ACHN (cell line): Measurements from ENCODE around the gene KCNJ18.
"Not testable (repeated sequence)": the region's sequence is repeated elsewhere in the genome, so short reads cannot be mapped to it uniquely, and the experiment has no call there.

Experiments
- DNase-seq: peaks from one replicate; pipeline ENCODE4 v3.0.0-alpha.2; 2015
- in situ Hi-C: cut with HindIII; loops from 2 replicates; pipeline ENCODE4 v1.10.0; 2017; ENCODE audit warnings: low sequenced_read_pairs, low pct_ligation_motif_present, low pct_unique_long_range_greater_than_20kb

KCNJ18 gene

DNA sequence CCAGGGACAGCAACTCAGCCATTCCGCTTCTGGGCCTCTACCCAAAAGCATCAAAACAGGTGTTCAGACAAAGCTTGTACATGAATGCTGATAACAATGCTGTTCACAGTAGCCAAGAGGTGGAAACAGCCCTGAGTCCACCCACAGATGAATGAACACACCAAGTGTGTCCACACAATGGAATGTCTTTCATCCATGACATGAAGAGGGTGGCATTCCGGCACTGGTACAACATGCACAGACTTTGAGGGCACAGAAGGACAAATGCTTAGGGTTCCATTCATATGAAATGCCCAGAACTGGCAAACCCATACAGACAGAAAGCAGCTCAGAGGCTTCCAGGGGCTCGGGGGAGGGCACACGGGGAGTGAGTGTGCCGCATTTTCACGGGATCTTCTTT lies 49.2 kb downstream of the KCNJ18 start:
- DNase-seq, in situ Hi-C loops: not testable (repeated sequence)

DNA sequence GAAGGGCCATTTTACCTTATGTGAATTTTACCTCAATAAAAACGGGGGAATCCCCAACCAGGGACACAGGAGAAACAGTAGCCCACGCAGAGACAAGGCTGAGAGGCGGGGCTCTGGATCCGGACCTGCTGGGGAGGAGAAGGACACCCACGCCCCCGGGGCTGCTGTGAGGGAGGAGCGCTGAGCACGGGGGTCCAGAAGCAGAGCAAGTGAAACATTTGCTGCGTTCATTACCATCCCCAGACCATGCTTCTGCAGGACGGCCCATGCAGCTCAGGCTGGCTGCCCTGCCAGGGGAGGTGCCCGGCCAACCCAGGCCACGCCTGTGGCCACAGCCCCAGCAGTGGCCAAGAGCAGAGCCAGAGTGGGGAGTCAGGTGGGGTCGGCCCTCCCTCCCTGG lies 50.0 kb downstream of the KCNJ18 start:
- no peak for DNase-seq
- in situ Hi-C loops = no loop called here

DNA sequence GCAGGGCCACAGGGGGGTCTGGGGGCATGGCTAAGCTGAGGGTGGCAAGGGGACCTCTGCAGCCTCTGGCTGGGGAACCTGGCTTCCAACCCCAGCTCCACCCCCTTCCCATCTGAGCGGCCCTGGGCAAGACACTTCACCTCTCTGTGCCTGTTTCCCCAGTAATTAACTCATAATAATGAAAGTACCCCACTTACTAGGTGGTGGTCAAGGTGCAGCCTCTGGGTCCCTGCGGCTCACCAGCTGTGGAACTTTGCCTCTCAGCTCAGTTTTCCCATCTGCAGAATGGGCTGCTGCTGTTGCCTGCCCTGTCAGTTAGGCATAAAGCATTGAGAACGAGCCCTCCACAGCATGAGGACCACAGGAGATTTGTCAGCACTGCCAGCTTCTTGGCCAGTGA lies 51.8 kb downstream of the KCNJ18 start:
- DNase-seq, in situ Hi-C loops: not testable (repeated sequence)

DNA sequence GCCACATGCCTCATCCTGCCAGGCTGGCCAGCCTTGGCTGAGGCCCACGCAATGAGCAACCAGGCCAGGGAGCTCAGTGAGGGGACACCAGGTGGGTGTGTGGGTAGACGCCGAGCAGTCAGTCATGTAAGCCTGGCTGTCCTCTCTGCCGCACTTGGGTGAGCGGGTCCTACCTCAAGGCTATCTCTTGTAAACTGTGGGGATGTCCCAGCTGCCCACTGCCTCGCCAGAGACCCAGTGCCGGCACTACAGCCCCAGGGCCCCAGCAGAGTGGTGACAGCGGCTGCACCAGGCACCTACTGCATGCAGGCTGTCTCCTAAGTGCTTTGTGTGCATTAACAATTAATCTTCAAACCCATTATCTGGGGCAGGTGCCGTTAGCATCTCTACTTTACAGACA lies 52.3 kb downstream of the KCNJ18 start:
- in situ Hi-C loops, DNase-seq: not testable (repeated sequence)

DNA sequence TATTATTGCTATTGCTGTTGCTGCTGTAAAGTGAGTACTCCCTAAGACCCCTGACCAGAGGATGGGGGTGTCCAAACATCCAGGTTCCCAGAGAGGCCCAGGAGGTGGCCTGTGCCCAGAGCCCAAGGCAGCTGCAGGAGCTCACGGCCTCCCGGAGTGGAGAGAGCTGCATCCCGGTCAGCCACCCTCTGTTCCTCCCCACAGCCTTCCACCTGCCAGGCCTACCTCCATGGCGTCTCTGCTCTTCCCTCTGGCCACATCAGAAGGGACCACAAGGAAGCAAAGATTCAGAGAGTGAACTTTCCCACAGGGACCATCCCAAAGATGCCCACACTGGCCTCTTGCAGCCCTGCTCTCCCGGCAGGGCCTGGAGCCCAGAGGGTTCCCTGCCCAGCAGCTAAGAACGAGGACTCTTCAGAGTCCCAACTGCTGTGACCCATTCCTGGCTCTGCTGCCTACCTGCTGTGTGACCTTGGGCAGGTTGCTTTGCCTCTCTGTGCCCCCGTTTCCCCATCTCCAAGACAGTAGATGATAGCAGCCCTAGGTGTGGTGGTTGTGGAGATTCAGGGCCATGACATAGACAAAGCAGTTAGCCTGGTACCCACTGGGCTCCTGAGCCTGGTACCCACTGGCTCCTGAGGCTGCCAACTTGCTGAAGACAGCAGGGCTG lies 53.2 kb downstream of the KCNJ18 start:
- DNase-seq, in situ Hi-C loops: not testable (repeated sequence)

DNA sequence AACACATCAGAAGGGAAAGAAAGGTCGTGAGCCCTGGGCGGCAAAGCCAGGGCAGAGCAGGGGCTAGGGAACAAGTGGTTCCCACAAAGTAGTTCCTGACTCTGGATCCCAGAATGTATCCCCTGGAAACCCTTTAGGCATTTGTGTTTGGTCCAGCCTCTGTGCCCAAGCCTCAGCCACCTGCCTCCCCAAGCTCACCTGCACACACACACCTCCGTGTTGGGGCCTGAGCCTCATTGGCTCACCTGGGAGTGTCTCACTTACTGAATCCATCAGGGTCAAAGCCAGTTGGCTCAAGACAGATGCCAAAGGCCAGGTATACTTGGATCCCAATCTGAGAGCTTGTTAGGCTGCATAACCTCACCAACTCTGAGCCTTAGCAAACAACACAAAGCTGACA lies 54.1 kb downstream of the KCNJ18 start:
- DNase-seq, in situ Hi-C loops: not testable (repeated sequence)

DNA sequence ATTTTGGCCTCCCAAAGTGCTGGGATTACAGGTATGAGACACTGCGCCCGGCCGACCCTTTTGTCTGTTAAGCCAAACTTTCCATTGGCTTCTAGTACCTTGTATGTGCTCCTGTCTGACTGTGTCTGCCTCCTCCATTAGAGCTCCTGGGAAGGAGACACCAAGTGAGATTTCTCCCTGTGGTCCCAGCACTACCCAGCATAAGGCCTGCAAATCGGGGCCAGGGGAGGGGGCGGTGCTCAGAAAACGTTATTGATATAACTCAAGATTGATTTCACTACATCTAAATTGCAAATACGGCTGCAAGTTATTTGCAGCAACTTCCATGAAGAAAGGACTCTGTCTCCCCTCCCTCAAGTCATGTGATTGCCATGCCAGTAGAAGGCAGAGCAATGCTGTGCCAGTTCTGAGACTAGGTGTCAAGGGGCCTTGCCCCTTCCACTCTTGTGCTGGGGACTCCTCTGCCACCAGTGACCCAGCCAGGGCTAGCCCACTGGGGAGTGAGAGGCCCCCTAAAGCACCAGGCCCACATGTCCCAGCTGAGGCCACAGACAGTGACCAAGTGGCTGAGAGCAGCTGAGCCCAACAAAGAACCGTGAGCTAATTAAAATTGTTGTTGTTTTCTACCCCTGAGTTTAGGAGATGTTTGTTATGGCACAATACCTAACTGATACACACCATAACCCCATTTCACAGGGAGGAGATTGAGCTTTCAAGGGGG lies 55.0 kb downstream of the KCNJ18 start:
- in situ Hi-C loops, DNase-seq: not testable (repeated sequence)

DNA sequence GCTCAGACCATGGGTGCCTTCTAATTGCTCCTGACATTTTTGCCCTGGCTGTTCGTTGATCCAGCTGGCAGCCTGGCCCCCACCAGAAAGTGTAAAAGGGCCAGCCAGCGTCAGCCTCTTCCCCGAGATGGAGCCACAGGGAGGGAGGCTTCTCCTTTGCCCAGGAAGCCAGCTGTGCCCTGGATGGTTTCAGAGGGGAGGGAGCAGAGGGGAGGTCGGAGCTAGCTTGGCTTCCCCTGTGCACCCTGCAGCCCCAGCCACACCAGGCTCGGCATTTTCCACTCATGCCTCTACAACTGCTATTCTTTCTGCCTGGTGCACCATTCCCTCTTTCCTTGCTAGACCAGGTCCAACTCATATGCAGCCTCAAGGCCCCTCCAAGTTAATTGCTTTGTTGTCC lies 56.4 kb downstream of the KCNJ18 start:
- DNase-seq, in situ Hi-C loops: not testable (repeated sequence)

DNA sequence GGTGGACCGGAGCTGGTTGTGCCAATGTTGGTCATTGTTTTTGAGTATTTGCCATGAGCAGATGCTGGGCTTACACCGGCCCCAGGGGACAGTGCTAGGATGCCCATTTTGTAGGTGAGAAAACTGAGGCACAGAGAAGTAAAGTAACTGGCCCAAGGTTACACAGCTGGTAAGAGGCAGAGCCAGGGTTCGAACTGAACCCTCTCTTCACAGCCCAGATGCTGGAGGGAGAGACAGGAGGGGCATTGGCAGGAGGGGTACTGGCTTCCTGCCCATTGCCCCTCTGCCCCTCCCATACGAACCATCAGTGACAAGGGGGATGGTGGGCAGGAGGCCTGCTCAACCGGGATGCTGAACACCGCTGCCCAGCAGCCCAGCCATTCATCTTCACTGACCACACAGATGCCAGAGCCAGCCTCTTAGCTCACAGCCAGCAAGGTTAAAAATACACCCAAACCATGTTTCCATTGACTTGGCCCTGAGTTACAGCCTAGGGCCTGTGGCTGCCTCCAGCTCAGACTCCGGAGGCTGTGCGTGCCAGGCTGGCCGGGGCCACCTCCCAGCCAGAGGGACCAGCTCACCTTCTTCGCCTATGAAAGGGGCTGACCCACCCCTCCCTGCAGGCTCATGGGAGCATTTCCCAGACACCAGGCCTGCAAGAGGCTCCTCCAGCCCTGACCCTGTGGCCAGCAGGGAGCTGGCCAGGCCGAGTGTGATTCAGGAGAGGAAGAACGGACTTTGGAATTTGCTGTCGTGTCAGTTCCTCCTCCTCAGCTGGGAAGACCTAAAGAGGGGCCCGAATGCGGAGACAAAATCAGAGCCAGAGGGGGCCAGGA lies 57.6 kb downstream of the KCNJ18 start:
- DNase-seq, in situ Hi-C loops: not testable (repeated sequence)

DNA sequence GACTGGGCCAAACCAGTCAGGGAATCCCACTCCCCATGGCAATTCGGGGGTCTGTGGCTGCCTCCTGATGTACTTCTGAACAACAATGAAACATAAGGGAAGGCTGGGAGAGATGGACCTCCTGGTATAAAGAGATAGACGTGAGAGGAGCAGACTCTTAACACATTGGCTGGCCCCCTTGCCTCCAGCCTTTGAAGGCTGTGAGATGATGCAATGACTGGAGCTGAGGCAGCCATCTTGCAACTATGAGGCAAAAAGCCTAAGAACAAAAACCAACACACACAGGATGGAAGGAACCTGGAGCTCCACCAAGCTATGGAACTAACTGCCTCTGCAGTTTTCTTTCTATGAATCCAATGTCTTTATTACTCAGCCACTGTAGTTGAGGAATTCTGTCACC lies 58.8 kb downstream of the KCNJ18 start:
- DNase-seq, in situ Hi-C loops: not testable (repeated sequence)
